ENCODE measurements around the gene ANKRD12.
"Not testable (repeated sequence)": the region's sequence is repeated elsewhere in the genome, so short reads cannot be mapped to it uniquely, and the experiment has no call there.

The ANKRD12 gene

DNA sequence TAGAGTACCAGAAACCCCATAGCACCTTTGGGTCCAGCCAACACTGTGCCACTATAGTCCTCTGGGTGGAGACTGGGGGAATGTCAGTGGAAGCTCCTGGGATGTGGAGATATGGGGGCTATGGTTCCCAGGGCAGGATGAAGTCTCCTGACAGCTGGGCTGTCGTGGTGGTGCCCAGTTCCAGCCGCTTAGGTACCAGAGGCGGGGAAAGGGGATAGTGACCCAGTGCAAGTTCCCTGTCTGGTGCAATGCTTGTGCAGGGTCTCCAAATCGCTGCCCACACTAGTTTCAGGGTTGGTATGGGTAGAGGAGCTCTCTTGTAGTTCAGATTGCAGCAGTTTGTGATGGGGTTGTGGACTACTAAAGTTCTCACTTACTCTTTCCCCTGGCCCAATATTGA lies 97.9 kb downstream of the ANKRD12 start:
- no peak for DNase-seq

DNA sequence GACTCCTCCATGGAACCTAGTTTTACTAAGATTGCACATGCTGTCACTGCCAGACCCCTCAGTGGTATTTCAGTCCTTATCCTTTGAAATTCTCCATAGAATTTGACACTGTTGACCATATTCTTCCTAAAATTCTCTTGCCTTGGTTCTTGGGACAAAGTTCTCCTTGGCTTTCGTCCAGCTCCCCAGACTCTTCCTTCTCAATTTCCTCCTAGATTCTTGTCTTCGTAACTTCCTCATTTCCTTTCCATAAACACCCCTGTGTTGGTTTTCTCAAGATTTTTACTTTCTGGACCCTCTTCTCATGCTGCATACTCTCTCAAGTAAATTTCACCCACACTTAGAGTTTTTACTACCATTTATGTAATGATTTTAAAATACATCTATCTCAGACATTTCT lies 101.4 kb downstream of the ANKRD12 start:
- DNase-seq: no peak

DNA sequence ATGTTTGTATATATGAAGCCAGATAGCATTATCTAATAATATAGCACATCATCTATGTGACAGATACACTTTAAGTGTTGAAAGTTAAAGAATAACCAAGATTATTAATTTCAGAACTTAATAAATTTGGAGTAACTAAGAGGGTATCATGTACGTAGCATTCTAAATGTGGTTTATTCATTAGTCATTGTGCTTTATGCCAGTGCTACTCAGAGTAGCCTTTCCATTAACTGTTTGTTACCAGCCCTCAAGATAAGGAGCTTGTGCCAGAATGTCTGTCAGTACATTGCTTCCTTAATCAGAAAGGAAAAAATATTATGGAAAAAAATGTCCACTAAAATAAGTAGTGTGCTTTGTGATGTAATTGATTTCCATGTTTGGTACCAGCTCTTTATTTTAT lies 103.1 kb downstream of the ANKRD12 start:
- DNase-seq: no peak

DNA sequence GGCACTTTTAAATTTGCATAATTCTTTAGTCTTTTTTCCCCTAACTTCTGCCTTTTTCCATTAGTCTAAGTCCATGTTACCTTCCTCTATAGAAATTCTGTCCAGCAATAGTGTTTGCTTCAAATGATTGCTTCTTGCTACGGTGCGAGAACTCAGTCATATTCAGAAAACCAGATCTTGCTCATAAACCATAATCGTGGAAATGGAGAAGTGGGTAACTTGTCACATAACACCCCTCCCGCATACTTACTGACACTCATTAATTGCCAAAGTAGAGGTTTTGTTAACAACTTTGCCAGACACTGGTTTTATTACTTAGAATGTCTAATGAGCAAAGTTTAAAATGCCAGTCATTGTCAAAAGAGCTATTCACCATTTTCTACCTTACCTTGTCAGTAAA lies 103.7 kb downstream of the ANKRD12 start:
- no peak for DNase-seq

GRCh38 chr18:9243029-9243428 lies 106.4 kb downstream of the ANKRD12 start:
- DNase-seq: no peak

GRCh38 chr18:9244376-9244775 lies 107.8 kb downstream of the ANKRD12 start:
- no peak for DNase-seq

- no peak for DNase-seq
Observed at GRCh38 chr18:9248661-9249060, 112.1 kb downstream of the ANKRD12 start.

- no peak for DNase-seq
Observed at GRCh38 chr18:9249254-9249653, 112.7 kb downstream of the ANKRD12 start.

- no peak for DNase-seq
Observed at GRCh38 chr18:9259173-9259572, 122.6 kb downstream of the ANKRD12 start.

GRCh38 chr18:9260388-9261380 lies 124.1 kb downstream of the ANKRD12 start:
- no peak for DNase-seq

DNA sequence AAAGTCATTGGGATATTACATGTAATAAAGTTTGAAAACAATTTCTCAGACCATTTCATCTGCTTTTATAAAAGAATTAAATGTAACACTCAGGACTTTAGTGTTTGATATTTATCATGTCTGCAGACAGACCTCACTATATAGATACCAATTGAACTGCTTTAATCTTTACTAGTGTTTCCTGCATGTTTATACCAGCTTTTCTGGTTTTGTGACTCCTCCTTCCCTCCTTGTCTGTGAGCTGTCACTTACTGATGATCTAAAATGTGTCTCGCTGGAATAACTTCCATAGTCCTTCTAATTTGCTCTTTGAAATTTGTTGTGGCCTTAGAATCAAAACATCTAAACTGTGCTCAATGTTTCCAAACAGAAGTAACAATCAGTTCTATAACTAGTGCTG lies 126.7 kb downstream of the ANKRD12 start:
- no peak for DNase-seq

DNA sequence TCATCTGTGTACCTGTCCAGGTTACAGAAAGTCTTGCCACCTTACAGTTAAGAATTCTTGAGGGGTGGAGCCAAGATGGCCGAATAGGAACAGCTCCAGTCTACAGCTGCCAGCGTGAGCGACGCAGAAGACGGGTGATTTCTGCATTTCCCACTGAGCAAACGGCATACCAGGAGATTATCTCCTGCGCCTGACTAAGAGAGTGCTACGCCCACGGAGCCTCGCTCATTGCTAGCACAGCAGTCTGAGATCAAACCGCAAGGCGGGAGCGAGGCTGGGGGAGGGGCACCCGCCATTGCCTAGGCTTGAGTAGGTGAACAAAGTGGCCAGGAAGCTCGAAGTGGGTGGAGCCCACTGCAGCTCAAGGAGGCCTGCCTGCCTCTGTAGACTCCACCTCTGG lies 128.2 kb downstream of the ANKRD12 start:
- not testable (repeated sequence) for DNase-seq

DNA sequence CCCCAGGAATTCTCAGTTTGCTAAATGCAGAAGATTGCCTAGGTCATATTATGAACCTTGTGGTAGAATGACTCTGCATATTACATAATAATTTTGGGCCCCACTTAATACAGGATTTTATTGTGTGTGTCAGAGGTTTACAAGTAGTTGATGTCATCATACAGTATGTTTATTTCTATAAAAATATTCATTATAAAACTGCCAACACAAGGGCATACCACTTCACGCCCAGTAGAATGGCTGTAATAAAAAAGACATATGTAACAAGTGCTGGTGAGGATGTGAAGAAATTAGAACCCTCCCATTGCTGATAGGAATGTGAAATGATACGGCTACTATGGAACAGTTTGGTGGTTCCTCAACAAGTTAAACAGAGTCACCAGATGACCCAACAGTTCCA lies 136.6 kb downstream of the ANKRD12 start:
- no peak for DNase-seq

GRCh38 chr18:9275890-9276289 lies 139.3 kb downstream of the ANKRD12 start:
- no peak for DNase-seq

DNA sequence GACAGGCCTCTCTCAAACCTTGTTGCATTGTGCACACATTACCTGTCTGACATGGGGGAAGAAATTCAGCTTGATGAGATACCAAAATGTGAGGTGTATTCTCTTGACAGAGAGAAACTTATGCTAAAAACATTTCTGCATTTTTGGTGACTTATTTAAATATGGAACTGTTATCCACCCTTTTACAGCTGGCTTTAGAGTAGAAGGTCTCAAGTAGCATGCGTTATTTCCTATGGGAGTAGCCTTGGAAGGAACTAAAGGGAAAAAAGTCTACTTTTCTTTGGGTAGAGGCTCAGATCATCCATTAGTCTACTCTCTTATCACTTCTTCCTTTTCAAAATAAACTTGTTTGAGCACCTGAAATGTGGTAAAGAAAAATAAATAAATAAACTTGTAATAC lies 141.4 kb downstream of the ANKRD12 start:
- no peak for DNase-seq

DNA sequence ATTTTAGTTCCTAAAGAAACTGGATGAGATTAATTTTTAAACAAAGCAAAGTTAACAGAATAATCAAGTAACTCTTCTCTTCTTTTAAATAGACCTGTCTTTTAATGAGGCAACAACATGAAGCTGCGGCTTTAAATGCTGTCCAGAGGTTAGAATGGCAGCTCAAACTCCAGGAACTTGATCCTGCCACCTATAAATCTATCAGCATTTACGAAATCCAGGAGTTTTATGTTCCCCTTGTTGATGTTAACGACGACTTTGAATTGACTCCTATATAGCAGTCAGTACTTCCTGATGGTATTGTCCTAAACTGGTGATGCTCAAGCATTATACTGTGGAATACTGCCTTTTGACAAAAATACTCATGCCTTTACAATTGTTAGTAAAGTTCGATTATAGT lies 144.3 kb downstream of the ANKRD12 start:
- no peak for DNase-seq

DNA sequence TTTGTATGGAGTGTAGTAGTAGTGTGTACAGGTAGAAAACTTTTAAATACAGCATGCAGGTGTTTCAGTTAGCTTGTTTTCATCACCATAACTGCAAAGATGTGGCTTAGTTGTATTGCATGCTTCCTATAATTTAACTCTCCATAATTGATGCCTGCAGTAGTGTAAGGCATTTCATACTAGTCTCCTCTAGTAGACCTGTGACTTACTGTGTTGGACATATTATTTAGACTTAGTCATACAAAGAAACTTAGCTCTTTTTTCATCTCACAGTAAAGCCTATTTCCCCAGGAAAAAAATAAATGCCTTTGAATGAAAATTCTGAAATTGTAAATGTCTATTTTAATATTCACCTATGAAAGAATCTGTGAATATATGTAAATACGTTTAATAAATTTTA lies 145.2 kb downstream of the ANKRD12 start:
- DNase-seq: no peak

DNA sequence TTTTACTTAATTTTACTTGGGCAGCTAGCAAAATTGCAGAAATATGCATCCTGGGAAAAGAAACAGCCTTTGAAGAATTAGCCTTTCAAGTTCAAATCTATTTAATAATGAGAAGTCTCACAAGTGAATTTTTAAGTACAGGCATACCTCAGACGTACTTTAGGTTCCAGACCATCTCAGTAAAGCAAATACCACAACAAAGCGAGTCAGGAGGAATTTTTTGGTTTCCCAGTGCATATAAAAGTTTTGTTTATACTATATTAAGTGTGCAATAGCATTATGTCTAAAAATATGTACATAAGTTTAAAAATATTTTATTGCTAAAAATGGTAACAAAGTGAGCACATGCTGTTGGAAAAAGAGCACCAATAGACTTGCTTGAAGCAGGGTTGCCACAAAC lies 147.2 kb downstream of the ANKRD12 start:
- no peak for DNase-seq

- no peak for DNase-seq
Observed at GRCh38 chr18:9285604-9286003, 149.0 kb downstream of the ANKRD12 start.

DNA sequence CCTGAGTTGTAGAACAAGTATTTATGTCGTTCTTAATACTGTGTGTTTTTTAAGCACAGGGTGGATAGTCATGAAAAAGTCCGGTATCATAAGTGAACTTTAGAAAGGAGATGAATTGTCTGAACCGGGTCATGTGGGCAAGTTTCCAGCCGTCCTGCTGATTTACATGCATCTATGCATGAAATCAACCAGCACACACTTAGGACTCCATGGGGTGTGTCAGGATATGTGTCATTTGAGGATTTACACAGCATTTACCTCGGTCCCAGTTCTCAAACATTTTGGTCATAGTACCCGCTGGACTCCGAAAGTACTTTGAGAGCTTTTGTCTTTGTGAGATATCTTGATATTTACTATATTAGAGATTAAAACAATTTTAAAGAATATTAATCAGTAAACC lies 150.5 kb downstream of the ANKRD12 start:
- no peak for DNase-seq

DNA sequence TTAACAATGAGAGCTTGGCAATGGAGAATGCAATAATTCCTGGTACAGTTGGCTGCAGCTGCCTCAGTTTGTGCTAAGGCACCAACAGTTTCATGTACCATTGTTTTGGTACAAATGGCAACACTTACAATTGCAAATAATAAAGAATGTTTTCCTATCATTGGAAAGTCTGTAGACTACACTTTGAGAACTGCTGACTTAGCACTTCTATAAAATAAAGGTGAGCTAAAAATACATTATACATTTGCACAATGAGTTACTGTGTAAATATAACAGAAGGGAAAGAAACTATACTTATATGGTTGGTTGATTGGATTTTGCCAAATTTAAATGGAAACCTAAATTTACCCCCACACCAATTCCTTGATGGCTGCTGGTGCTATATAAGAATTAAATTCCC lies 153.1 kb downstream of the ANKRD12 start:
- no peak for DNase-seq

DNA sequence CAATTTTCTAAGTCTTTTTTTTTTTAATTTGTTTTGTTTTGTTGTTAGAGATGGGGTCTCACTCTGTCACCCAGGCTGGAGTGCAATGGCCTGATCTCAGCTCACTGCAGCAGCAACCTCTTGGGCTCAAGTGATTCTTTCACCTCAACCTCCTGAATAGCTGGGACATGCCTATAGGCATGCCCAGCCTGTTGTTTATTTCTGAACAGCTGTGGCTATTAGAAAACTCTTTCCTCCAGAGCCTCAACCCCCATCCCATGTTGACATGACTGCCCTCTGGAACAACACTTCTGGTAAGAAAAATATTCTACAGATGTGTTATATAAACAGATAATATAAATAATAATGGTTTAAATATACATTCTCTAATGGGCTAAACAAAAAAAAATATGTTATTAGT lies 153.6 kb downstream of the ANKRD12 start:
- DNase-seq: no peak

DNA sequence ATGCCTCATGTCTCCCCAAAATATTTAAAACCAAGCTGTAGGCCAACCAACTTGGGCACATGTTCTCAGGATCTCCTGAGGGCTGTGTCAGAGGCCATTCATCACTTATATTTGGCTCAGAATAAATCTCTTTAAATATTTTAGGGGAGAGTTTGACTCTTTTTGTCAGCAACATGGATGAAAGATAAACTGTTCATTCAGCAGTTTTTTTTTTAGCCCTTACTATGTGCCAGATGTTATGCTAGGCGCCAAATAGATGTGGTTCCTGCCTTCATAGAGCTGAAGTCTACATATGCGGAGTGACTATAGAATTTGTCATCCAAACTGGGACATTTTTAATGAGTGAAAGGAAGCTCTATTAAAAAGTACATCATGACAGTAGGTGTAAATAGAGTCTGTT lies 155.5 kb downstream of the ANKRD12 start:
- no peak for DNase-seq

DNA sequence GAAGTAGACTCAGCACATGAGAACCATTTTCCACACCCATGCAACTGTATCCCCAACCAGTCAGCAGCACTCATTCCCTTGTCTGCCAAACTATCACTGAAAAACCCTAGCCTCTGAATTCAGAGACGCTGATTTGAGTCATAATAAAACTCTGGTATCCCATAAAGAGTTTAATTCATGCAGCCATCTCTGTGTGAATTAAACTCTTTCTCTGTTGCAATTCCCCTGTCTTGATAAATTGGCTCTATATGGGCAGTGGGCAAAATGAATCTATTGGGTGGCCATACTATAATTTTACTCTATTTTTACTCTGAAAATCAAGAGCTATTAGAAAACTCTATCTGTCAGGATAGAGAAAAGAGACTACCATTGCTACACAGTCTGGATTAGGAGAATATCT lies 157.4 kb downstream of the ANKRD12 start:
- DNase-seq: no peak

All from cortex of kidney (tissue), 1 donor.